Globus pallidus (tissue), 1 donor: Measurements from ENCODE around the gene EXOC3L2.
"Not testable (repeated sequence)": the region's sequence is repeated elsewhere in the genome, so short reads cannot be mapped to it uniquely, and the experiment has no call there.

Experiments
- DNase-seq: peaks from one replicate; pipeline ENCODE4 v3.0.0-alpha.2; 2015; ENCODE audit warnings: low spot score

Gene EXOC3L2

DNA sequence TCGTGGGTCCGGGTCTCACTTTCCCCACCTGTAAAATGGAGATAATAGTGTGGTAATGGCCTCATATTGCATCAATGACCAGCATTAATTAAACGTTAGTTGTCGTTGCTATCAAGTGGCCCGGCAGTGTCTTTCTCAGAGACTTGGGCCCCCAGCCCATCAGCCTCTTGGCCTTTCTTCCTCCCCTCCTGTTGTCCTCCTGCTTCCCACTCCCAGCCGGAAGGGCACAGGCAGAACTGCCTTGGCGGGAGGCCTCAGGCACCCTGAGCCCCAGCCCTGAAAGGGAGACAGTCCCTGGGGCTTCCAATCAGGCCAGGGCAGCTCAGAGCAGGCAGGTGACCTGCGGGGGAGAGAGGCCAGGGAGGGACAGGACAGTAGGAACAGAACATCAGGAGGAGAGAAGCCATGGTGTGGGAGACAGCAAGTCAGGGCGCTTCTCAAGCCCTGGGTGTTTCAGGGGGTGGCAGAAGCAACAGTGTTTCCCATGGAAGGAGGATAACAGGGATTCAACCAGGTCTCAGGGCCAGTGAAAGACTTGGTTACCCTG is 10.5 kb upstream of the EXOC3L2 start:
- DNase-seq = no peak

- no peak for DNase-seq
Observed at GRCh38 chr19:45254044-45254531, 8.9 kb upstream of the EXOC3L2 start.

DNA sequence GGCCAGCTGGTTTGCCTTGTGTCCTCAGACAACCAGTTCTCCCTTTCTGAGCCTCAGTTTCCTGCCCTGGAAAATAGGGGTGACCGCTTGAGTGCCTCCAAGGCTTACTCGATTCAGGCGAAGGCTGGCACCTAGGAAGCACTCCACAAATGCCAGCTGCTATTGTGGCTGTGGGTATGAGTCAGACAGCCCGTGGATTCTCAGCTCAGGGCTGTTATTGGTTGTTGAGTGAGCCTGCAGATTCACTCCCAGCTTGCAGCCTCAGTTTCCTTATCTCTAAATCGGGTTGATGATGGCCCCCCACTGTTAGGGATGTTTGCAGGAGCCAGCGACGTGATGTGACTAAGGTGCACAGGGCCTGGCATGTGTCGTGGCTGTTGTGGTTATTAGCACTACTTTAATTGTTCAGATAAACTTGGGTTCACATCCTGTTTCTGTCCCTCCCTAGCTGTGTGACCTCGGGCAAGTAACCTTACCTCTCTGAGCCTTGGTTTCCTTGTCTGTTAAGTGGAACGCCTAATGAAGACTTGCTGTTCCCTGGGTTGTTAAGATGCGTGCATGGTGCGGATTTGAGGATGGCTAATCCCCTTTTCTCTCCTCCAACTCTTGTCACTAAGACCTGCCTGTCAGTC is 8.3 kb upstream of the EXOC3L2 start:
- DNase-seq = no peak

DNA sequence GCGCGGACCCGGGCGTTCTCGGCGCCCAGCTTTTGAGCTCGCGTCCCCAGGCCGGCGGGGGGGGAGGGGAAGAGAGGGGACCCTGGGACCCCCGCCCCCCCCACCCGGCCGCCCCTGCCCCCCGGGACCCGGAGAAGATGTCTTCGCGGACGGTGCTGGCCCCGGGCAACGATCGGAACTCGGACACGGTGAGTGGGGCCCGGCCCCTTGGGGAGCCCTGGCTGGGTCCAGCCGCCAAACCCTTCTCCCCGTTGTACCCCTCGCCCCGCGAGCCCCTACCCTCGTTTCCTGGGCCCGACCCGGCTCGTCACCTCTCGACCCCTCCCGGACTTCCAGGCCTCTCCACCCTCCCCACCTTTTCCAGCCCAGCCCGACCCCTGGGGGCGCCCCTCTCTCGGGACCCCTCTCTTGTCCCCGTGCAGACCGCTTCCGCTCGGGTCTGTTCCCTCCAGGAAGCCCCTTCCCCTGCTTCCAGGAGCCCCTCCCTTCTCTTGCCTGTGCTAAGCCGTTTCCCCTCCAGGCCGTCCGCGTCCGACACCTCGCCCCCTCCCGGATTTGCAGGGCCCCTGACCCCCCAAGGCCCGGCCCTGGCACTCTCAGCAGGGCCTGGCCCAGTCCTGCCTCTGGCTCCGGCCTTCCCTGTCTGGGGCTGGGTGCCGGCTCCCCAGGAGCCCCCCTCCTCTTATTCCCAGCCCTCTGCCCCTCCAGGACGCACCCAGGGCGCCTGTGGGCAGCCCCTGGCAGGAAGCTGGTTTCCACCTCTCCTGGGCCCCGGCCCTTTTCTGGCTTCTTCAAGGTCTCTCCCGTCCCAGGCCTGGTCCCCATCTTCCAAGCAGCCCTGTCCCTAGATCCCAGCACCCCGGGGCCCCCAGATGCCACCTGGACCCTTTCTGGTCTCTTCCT is 6.5 kb upstream of the EXOC3L2 start:
- DNase-seq = no peak

DNA sequence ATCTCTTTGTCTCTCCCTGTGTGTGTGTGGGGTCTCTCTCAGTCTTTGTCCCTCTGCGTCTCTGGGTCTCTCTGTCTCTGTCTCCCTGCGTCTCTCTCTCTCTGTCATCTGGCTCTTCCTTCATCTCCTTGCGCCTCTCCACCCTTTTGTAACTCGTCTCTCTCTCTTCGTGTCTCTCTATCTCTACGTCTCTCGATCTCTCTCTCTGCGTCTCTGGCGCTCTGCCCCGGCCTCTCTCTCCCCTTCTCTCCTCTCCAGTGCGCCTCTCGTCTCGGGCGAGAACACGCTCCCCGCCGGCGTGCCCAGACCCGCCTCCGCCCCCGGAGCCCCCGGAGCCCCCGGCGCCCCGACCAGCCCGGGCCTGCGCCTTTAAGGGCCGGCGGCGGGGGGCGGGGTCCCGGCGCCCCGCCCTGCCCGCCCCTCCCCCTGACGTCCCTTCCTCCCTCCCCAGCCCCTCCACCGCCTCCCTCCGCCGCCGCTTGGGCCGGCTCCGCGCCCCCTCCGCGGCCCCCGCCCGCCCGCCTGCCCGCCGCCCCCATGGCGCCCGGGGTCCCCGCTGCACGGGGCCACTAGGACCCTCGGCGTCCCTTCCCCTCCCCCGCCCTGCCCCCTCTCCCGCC is 5.7 kb upstream of the EXOC3L2 start, which contains the start of gene MARK4:
Gene MARK4, plus strand, starts transcription at position 440 of the 620 bp plus-strand sequence. CDS start 318 bp downstream, outside the sequence.
- peak; percentile 47 for DNase-seq

GRCh38 chr19:45250216-45250831 is 5.1 kb upstream of the EXOC3L2 start:
- DNase-seq = no peak

GRCh38 chr19:45249261-45250033 is 4.2 kb upstream of the EXOC3L2 start:
- DNase-seq = no peak

- DNase-seq = no peak
Observed at GRCh38 chr19:45247136-45247535, 1.9 kb upstream of the EXOC3L2 start.

DNA sequence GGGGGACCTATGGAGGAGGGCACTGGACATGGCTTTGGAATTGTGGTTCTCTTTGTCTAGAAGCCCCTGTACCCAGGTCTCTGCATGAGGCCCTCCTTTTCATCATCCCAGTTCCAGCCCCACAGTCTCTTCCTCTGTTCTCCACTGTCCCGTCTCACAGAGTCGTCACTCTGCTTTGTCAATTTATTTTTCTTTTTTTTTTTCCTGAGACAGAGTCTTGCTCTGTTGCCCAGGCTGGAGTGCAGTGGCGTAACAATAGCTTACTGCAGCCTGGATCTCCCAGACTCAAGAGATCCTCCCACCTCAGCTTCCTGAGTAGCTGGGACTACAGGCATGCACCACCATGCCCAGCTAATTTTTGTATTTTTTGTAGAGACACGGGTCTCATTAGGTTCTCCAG is 619 bp upstream of the EXOC3L2 start:
- DNase-seq = no peak

DNA sequence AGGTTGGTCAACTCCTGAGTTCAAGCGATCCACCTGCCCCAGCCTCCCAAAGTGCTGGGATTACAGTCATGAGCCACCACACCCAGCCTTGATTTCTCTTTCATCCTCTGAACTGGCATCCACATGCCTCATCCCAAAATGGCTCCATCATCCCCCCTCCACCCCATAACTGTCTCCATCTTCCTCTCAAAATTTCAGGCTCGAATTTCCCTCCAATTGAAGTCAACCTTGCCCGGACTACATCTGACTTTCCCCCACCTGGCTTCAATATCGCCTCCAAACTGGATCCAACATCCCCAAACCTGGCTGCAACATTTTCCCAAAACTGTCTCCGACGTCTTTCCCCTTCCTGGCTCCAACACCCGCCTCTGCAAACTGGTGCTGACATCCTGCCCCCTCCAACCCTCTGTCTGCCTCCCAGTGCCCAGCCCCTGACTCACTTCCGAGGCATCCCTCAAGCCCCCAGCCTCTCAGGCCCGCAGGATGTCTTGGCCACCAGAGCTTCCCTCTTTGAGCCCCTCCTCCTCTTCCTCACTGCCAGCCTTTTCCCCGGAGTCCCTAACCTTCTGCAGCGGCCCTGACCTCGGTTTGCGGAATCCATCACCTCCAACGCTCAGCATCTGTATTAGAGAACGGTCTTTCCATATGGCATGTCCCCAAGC is 943 bp downstream of the EXOC3L2 start:
- no peak for DNase-seq

DNA sequence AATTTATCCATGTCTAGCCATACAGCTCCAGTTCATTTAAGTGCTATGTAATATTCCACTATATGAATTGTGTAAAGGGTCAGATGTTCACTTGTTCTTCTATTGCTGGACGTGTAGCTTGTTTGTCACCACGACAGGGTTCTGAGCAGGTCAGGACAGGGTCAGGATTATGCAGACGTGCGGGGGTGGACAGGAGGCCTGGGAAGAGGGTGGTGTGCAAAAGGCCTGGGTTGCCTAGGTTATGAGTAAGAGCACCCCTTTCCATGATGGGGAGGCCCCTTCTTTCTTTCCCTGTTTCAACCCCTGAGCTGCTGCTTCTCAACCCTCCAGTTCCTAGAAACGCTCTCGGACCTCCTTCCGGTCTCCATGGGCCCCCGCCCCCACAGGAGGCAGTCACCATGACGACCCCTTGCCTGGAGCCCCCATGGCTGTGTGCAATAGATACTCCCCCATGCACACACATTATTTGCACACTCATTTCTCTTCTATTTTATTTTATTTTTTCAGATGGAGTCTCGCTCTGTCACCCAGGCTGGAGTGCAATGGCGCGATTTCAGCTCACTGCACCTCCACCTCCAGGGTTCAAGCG is 2.0 kb downstream of the EXOC3L2 start:
- DNase-seq = no peak

- DNase-seq = no peak
Observed at GRCh38 chr19:45238556-45238955, 6.7 kb downstream of the EXOC3L2 start.

- DNase-seq = no peak
Observed at GRCh38 chr19:45235485-45235884, 9.7 kb downstream of the EXOC3L2 start.

DNA sequence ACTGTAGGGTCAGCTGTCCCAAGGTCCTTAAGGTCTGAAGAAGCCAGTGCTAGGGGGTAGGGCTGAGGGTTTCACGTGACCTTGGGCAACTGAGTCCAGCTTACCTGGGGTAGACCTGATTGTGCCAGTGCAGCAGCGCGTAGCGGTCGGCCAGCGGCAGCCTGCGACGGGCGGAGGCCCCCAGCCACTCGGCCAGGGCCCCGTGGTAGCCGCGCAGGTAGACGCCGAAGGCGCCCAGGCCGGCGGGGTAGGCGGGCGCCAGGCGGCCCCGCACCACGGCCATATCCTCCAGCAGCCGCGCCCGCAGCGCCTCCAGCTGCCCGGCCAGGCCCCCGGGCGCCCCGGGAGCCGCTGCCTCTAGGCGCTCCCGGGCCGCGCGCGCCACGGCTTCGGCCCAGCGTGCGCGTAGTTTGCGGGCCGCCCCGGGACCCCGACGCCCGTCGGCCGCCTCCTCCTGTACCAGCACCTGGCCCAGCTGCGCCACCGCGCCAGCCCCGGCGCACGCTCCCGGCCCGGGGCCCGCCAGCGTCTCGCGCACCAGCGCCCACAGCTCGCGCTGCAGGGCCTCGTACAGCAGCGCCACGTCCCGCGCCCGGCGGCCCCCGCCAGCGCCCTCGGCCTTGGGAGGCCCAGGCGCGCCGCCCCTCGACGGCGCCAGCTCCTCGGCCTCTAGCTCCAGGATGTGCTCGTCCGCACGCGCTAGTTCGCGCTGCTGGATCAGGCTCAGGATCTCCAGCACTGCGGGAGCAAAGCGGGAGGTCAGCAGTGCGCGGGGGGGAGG is 10.9 kb downstream of the EXOC3L2 start:
- no peak for DNase-seq

- no peak for DNase-seq
Observed at GRCh38 chr19:45231891-45232290, 13.3 kb downstream of the EXOC3L2 start.

DNA sequence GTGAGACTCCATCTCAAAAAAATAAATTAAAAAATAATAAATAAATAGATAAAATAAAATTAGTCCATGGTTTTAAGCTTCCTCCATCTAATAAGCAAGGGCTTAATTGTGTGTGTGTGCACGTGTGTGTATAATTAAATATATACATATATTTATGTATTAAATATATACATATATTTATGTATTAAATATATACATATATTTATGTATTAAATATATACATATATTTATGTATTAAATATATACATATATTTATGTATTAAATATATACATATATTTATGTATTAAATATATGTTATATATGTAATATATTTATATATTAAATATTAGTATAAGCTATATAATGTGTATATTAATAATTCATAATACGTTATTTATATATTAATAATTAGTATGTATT is 16.2 kb downstream of the EXOC3L2 start:
- DNase-seq = not testable (repeated sequence)

GRCh38 chr19:45224645-45225044 is 20.6 kb downstream of the EXOC3L2 start:
- DNase-seq = no peak

DNA sequence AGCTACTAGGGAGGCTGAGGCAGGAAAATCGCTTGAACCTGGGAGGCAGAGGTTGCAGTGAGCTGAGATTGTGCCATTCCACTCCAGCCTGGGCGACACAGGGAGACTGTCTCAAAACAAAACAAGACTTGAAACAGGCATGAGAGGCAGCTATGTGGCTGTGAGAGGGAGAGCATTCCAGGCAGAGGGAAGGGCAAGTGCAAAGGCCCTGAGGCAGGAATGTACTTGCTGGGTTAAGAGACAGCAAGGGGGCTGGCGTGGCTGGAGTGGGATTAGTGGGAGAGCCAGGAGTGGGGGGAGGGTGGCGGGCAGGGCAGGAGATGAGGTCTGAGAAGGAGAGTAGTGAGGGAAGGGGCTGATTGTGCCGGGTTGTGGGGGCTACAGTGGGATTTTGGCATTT is 21.3 kb downstream of the EXOC3L2 start:
- DNase-seq = no peak

DNA sequence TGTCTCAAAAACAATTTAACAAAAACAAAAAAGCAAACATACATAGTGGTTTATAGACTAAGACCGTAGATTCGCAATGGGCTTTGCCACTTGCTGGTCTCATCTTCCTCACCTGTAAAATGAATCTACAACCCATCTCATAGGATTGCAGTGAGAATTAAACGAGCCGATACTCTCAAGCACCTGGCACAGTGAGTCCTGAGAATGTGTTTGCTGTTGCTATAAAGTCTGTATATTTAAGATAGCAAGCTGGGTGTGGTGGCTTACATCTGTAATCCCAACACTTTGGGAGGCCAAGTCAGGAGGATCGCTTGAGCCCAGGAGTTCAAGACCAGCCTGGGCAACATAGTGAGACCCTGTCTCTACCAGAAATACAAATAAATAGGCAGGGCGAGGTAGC is 22.5 kb downstream of the EXOC3L2 start:
- DNase-seq = no peak
